WTC11 (cell line): Measurements from ENCODE around the gene SKAP2. TPM values are rescaled to one million over a fixed set of nuclear protein-coding genes. Genes with fewer than 3 reads are reported as not detected.
A peak's percentile ranks its signal among the peaks of the same experiment; 100 is the strongest.

Source experiments
- ATAC-seq: fragments of 200-7000 bp; cut with Tn5 transposase; 2 replicates; pipeline ENCODE4 v1.10.0; 2021; ENCODE audit warnings: mild to moderate bottlenecking, moderate library complexity
- CTCF ChIA-PET: fragments of 300-600 bp; sonication (Branson Sonifier 250); formaldehyde crosslinking; loops from one replicate; lab custom pipeline; 2021; ENCODE audit warnings: antibody characterized with exemption; lab: Charles Lee
- POLR2A ChIA-PET: fragments of 350-600 bp; sonication (Branson Sonifier 250); formaldehyde crosslinking; loops from one replicate; lab custom pipeline; 2021; ENCODE audit warnings: antibody characterized with exemption; lab: Charles Lee
- DNase-seq: peaks from one replicate; pipeline ENCODE4 v3.0.0; 2021; ENCODE audit warnings: low spot score
- H3K27ac Mint-ChIP-seq: 2 replicates; pipeline ENCODE4 v1.8.0; 2021; ENCODE audit warnings: mixed read lengths
- H3K27me3 Mint-ChIP-seq: 2 replicates; pipeline ENCODE4 v1.8.0; 2021; ENCODE audit warnings: low read depth, mild to moderate bottlenecking, moderate library complexity, mixed read lengths
- H3K36me3 Mint-ChIP-seq: 2 replicates; pipeline ENCODE4 v1.8.0; 2021; ENCODE audit warnings: mixed read lengths
- H3K4me1 Mint-ChIP-seq: 2 replicates; pipeline ENCODE4 v1.8.0; 2022; ENCODE audit warnings: mixed read lengths
- H3K4me3 Mint-ChIP-seq: 2 replicates; pipeline ENCODE4 v1.8.0; 2021; ENCODE audit warnings: mild to moderate bottlenecking, moderate library complexity, mixed read lengths
- H3K9me3 Mint-ChIP-seq: 2 replicates; pipeline ENCODE4 v1.8.0; 2021; ENCODE audit warnings: mixed read lengths
- EMX1 ChIP-seq: fragments of 250-450 bp; sonication (Bioruptor Pico); IDR thresholded peaks from 2 replicates; pipeline ENCODE4 v1.8.0; 2021; ENCODE audit warnings: mild to moderate bottlenecking
- GTF2I ChIP-seq: fragments of 250-450 bp; sonication (Bioruptor Pico); conservative IDR thresholded peaks from 2 replicates; pipeline ENCODE4 v1.4.0; 2021; ENCODE audit warnings: mild to moderate bottlenecking
- KAT7 ChIP-seq: sonication (generic); formaldehyde crosslinking; IDR thresholded peaks from 2 replicates; pipeline ENCODE4 v1.8.1; 2023; ENCODE audit warnings: missing genetic modification reagents, mild to moderate bottlenecking, borderline replicate concordance
- NFYB ChIP-seq: sonication (generic); formaldehyde crosslinking; conservative IDR thresholded peaks from 2 replicates; pipeline ENCODE4 v1.8.0; 2022; ENCODE audit warnings: low read depth, missing genetic modification reagents
- NR2C2 ChIP-seq: sonication (generic); formaldehyde crosslinking; IDR thresholded peaks from 2 replicates; pipeline ENCODE4 v1.8.0; 2022; ENCODE audit warnings: mild to moderate bottlenecking, missing genetic modification reagents
- OVOL2 ChIP-seq: fragments of 250-450 bp; sonication (Bioruptor Pico); IDR thresholded peaks from 2 replicates; pipeline ENCODE4 v1.9.0; 2021; ENCODE audit warnings: mild to moderate bottlenecking, borderline replicate concordance
- PRRX2 ChIP-seq: fragments of 250-450 bp; sonication (Bioruptor Pico); IDR thresholded peaks from 2 replicates; pipeline ENCODE4 v1.8.0; 2021; ENCODE audit warnings: mild to moderate bottlenecking
- TEAD1 ChIP-seq: sonication (generic); formaldehyde crosslinking; IDR thresholded peaks from 2 replicates; pipeline ENCODE4 v1.8.0; 2022; ENCODE audit warnings: mild to moderate bottlenecking, missing genetic modification reagents
- ZNF121 ChIP-seq: sonication (generic); formaldehyde crosslinking; IDR thresholded peaks from 2 replicates; pipeline ENCODE4 v1.8.0; 2023; ENCODE audit warnings: missing genetic modification reagents
- ZNF263 ChIP-seq: sonication (generic); formaldehyde crosslinking; IDR thresholded peaks from 2 replicates; pipeline ENCODE4 v1.8.1; 2022; ENCODE audit warnings: low read depth, mild to moderate bottlenecking, moderate library complexity, missing genetic modification reagents
- ZNF317 ChIP-seq: sonication (generic); formaldehyde crosslinking; IDR thresholded peaks from 2 replicates; pipeline ENCODE4 v1.8.1; 2023; ENCODE audit warnings: low read depth, mild to moderate bottlenecking, moderate library complexity, missing genetic modification reagents, borderline replicate concordance
- total RNA-seq: library from RNA; stranded (reverse); gene quantifications from 3 replicates; pipeline ENCODE4 v1.2.3, GENCODE V29; 2021
- TF ChIP-seq, protein P1 (sequence below): fragments of 250-450 bp; sonication (Bioruptor Pico); conservative IDR thresholded peaks from 2 replicates; pipeline ENCODE4 v1.9.0; 2021; ENCODE audit warnings: mild to moderate bottlenecking
- TF ChIP-seq, protein P2 (sequence below): sonication (generic); formaldehyde crosslinking; IDR thresholded peaks from 2 replicates; pipeline ENCODE4 v1.8.1; 2022; ENCODE audit warnings: mild to moderate bottlenecking, missing genetic modification reagents, moderate library complexity, borderline replicate concordance
- TF ChIP-seq, protein P3 (sequence below): sonication (generic); formaldehyde crosslinking; IDR thresholded peaks from 2 replicates; pipeline ENCODE4 v1.8.1; 2023; ENCODE audit warnings: mild to moderate bottlenecking, missing genetic modification reagents, moderate library complexity
- TF ChIP-seq, protein P4 (sequence below): fragments of 250-450 bp; sonication (Bioruptor Pico); IDR thresholded peaks from 2 replicates; pipeline ENCODE4 v1.9.0; 2021; ENCODE audit warnings: mild to moderate bottlenecking
- TF ChIP-seq, protein P5 (sequence below): fragments of 250-450 bp; sonication (Bioruptor Pico); IDR thresholded peaks from 2 replicates; pipeline ENCODE4 v2.1.2; 2022; ENCODE audit warnings: mild to moderate bottlenecking, moderate library complexity
- TF ChIP-seq, protein P6 (sequence below): sonication (generic); formaldehyde crosslinking; IDR thresholded peaks from 2 replicates; pipeline ENCODE4 v1.8.1; 2022; ENCODE audit warnings: mild to moderate bottlenecking, moderate library complexity, missing genetic modification reagents

The SKAP2 gene
- total RNA-seq, 1 experiment from 2014 or later = 2.5 TPM

DNA sequence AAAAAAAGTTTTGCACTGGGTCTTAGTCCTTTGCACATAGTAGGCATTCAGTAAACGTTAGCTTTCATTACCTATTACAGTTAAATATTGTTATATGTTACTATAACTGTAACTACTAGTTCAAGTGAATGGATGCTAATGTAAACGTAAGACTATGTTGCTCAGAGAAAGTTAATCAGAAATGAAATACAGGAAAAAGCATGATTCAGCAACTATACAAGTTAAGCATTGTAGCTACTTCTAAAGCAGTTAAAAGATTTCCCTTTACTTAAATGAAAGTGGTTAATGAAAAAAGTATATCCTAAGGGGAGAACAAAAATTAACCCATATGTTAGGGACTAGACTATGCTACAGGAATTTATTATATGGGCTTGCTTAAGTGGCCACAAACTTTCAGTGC is 121.2 kb downstream of the SKAP2 start (continued):
- TF ChIP-seq, protein P1, sequence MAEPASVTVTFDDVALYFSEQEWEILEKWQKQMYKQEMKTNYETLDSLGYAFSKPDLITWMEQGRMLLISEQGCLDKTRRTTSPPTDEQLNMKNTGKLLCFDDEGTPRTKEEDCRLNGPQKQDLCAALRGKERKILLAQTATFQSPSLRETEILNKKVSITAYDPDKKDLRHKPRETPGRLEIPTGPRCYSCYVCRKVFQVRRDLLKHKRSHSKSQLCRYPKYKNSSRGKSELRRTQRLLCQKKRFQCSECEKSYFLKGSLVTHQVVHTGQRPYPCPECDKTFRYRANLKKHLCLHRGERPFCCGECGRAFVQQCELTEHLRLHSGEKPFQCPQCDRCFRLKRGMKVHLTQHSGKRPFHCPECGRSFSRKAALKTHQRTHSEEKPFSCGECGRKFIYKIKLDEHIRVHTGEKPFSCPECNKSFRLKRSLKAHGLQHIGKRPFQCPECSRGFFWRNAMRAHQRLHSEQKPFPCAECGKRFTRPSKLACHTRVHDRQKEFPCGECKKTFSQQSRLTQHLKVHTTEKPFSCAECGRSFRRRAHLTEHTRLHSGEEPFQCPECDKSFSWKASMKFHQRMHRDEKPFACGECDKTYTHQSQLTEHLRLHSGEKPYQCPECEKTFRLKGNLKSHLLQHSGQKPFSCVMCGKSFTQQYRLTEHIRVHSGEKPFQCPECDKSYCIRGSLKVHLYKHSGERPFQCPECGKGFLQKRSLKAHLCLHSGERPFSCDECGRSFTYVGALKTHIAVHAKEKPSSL (CRISPR knock-in tag) = no peak

DNA sequence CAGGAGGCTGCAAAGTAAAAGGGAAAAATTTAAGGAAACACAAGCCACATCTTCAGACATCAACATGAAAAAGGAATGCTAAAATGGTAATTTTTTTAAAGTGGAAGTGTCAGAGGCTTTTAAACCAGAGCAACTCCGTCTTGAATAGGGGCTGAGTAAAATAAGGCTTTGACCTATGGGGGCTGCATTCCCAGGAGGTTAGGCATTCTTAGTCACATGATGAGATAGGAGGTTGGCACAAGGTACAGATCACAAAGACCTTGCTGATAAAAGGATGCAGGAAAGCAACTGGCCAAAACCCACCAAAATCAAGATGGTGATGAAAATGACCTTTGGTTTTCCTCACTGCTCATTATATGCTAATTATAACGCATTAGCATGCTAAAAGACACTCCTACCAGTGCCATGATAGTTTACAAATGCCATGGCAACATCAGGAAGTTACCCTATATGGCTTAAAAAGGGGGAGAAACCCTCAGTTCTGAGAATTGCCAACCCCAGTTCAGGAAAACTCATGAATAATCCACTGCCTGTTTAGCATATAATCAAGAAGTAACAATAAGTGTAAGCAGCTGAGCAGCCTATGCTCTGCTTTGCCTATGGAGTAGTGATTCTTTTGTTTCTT is 128.3 kb downstream of the SKAP2 start:
- CTCF ChIA-PET = no interaction called here

DNA sequence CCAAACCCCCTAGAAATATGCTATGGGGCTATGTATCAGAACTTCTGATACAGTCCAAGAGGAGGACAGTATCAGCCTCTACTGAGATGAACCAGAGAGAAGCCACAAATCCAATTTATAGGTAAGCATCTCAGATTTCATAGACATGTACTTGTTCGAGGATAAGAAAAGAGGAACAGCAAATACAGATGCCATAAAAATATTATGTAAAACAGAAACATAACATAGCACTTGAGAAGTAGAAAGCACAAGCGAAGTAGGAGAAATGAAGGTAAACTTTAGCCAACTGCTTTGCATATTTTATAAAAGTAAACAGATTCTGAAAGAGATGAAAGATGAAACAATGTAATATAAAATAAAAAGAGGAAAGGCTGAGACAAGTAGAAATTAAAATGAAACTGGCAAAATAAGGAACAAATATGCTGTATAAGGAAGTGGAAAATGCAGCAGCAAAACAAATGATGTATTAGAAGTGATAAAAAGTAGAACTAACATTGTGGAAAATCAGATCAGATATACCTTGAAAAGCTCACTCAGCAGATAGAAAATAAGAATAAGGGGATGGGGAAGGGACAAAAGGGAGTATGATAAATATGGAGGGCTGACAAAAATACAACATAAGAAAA is 135.1 kb downstream of the SKAP2 start:
- Mint-ChIP-seq H3K4me3 (no peak overlapping the region), H3K36me3 (no peaks in the 10 kb centered on the region), H3K27me3 (no peaks in the 10 kb centered on the region), H3K9me3 (no peaks in the 10 kb centered on the region; the same call in 1 of the 2 replicates), H3K27ac (no peak overlapping the region), H3K4me1 (no peaks in the 10 kb centered on the region)
- ChIA-PET POLR2A (no interaction called here), CTCF (no interaction called here)
- ATAC-seq = no peak
- no peak for DNase-seq
- no peak for TF ChIP-seq ZNF317 (CRISPR knock-in tag)
- TF ChIP-seq, protein P2, sequence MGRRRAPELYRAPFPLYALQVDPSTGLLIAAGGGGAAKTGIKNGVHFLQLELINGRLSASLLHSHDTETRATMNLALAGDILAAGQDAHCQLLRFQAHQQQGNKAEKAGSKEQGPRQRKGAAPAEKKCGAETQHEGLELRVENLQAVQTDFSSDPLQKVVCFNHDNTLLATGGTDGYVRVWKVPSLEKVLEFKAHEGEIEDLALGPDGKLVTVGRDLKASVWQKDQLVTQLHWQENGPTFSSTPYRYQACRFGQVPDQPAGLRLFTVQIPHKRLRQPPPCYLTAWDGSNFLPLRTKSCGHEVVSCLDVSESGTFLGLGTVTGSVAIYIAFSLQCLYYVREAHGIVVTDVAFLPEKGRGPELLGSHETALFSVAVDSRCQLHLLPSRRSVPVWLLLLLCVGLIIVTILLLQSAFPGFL (CRISPR knock-in tag) = no peak
- no peak for TF ChIP-seq KAT7 (CRISPR knock-in tag)
- no peak for TF ChIP-seq OVOL2
- TF ChIP-seq ZNF121 = no peak
- TF ChIP-seq, protein P3, sequence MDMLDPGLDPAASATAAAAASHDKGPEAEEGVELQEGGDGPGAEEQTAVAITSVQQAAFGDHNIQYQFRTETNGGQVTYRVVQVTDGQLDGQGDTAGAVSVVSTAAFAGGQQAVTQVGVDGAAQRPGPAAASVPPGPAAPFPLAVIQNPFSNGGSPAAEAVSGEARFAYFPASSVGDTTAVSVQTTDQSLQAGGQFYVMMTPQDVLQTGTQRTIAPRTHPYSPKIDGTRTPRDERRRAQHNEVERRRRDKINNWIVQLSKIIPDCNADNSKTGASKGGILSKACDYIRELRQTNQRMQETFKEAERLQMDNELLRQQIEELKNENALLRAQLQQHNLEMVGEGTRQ (CRISPR knock-in tag) = no peak
- TF ChIP-seq, protein P4, sequence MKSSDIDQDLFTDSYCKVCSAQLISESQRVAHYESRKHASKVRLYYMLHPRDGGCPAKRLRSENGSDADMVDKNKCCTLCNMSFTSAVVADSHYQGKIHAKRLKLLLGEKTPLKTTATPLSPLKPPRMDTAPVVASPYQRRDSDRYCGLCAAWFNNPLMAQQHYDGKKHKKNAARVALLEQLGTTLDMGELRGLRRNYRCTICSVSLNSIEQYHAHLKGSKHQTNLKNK (CRISPR knock-in tag) = no peak
- no peak for TF ChIP-seq ZNF263

More for the DNA sequence above, 128.3 kb downstream of the SKAP2 start:
- Mint-ChIP-seq H3K9me3 (no peaks in the 10 kb centered on the region; the same call in 1 of the 2 replicates), H3K36me3 (no peaks in the 10 kb centered on the region), H3K27ac (peak overlapping the region; percentile 66), H3K4me3 (peak overlapping the region; percentile 37), H3K4me1 (peaks cover 28% of the 10 kb centered on the region), H3K27me3 (no peaks in the 10 kb centered on the region)
- no peak for TF ChIP-seq EMX1
- TF ChIP-seq, protein P5, sequence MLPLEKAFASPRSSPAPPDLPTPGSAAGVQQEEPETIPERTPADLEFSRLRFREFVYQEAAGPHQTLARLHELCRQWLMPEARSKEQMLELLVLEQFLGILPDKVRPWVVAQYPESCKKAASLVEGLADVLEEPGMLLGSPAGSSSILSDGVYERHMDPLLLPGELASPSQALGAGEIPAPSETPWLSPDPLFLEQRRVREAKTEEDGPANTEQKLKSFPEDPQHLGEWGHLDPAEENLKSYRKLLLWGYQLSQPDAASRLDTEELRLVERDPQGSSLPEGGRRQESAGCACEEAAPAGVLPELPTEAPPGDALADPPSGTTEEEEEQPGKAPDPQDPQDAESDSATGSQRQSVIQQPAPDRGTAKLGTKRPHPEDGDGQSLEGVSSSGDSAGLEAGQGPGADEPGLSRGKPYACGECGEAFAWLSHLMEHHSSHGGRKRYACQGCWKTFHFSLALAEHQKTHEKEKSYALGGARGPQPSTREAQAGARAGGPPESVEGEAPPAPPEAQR (CRISPR knock-in tag) = no peak
- TF ChIP-seq, protein P3 (CRISPR knock-in tag) = peak; percentile 74
- ATAC-seq = peak; percentile 72
- POLR2A ChIA-PET = no interaction called here
- no peak for DNase-seq

DNA sequence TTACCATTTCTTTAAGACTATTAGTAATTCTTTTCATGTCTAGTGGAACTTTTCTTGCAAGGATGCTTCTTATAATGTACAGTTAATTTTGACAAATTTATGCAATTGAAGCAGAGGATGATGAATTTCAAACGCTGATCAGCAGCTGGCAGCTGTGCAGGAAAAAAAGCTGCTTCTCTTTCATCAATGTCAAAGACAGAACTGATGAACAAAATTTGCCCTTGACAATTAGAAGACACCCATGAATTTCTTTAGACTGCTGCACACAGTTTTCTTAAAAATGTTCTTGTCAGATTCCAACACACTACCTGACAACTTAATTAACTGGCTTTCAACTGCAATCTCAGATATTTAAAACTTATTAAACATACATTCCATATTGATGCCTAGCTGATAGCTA is 138.3 kb downstream of the SKAP2 start:
- no peak for ATAC-seq
- Mint-ChIP-seq H3K9me3 (no peaks in the 10 kb centered on the region), H3K4me1 (peaks cover 4% of the 10 kb centered on the region), H3K27me3 (no peaks in the 10 kb centered on the region), H3K4me3 (no peak overlapping the region), H3K36me3 (no peaks in the 10 kb centered on the region), H3K27ac (no peak overlapping the region)
- POLR2A ChIA-PET = no interaction called here
- CTCF ChIA-PET = no interaction called here
- TF ChIP-seq, protein P6, sequence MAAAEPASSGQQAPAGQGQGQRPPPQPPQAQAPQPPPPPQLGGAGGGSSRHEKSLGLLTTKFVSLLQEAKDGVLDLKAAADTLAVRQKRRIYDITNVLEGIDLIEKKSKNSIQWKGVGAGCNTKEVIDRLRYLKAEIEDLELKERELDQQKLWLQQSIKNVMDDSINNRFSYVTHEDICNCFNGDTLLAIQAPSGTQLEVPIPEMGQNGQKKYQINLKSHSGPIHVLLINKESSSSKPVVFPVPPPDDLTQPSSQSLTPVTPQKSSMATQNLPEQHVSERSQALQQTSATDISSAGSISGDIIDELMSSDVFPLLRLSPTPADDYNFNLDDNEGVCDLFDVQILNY = no peak
- TF ChIP-seq PRRX2 (CRISPR knock-in tag) (no peak), NFYB (CRISPR knock-in tag) (no peak), GTF2I (CRISPR knock-in tag) (no peak), EMX1 (no peak), TEAD1 (CRISPR knock-in tag) (no peak), NR2C2 (no peak)
- DNase-seq = no peak
